Measurements from ENCODE around the gene MAGOHB. TPM values are rescaled to one million over a fixed set of nuclear protein-coding genes. Genes with fewer than 3 reads are reported as not detected.

The MAGOHB gene
- total RNA-seq, 2 donors from 2014 or later, result 10.4 to 13.4 TPM

DNA sequence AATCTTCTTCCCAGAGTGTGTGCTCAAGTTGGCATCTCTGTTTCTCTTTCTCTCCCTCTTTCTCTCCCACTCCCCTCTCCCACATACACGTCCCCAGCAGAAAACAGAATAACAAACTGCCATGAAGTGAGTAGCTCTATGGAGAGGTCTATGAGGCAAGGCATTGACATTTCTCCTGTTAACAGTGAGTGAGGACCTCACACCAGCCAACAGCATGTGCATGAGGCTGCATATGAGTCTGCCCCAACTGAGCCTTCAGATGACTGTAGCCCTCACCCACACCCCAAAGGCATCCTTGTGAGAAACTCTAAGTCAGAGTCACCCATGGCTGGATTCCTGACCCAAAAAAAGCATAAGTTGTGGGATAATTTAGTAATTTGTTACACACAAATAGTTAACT lies 50.4 kb downstream of the MAGOHB start:
- ATAC-seq, result no peak
- intact Hi-C loops (cut with DNase I, micrococcal nuclease), result loop anchor here (2.0 to 10.0 kb wide), 3 partner anchors 232 to 328 kb away; no protein-coding TSS in a partner anchor

DNA sequence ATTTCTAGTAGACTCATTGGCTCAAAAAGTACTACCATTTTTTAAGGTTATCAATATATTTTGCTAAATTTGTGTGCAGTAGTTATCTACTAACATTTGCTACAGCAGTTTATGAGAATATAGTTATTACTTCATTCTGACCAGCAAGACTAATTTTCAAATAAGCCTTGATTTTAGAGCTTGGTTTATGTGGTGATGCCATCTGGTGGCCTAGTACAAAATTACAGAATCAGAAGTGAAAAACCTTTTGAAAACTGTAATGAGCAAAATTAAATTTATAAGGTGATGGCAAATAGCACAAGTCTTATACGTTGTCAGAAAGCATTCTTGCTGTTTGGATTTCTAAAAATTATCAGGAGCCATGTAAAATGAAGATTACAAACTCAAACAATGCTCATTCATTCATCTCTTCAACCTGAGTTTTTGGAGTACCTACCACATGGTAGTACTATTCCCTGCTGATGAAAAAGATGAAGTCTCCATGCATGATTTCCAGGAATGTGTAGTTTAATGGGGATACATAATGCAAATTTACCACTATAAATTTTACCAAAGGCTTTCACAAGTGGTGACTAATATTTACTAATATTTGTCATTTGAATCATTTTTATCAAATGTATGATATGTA lies 51.0 kb downstream of the MAGOHB start:
- ATAC-seq, result no peak
- intact Hi-C loops (cut with DNase I, micrococcal nuclease), result loop anchor here (2.0 to 10.0 kb wide), 3 partner anchors 232 to 328 kb away; no protein-coding TSS in a partner anchor
- no peak for DNase-seq

More for the DNA sequence above, 50.4 kb downstream of the MAGOHB start:
- DNase-seq, result no peak

DNA sequence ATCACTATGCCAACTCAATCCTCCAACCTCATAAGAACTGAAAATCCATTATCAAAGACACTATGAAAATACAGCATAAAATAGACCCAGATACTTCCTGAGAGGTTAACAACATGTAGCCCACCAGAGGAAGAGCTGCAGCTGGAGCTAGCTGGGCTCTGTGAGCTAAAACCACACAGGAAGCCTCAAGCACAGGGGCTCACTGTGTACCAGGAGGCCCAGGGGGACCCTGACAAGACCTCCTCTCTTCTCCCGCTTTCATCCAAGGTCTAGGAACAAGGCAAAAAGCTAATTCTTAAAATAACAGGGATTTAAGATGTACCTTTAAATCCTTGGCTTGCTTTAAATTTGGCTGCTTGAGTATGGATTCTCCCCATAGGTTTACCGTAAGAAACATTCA lies 54.2 kb downstream of the MAGOHB start:
- no peak for DNase-seq
- no peak for ATAC-seq
- intact Hi-C loops (cut with DNase I, micrococcal nuclease), result loop anchor here in 1 of 2 donors (5.0 kb wide), 1 partner anchor 227 kb away; no protein-coding TSS in a partner anchor

DNA sequence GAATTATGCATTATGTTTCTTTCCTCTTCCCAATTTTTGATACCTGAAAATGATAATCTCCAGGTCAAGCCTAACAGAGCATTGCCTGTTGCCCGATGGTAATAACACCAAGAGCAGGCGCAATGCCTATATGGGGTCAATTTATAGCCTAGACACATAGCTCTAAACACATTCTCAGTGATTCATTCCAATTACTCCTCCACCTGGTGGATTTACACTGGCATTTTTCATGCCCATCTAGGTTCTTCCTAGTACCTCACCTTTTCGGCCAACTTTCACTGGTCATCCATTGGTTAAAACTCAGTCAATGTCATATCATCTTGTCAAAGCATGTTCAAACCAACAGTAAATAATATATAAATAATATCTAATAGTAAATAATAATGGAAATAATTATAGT lies 54.6 kb downstream of the MAGOHB start:
- intact Hi-C loops (cut with DNase I, micrococcal nuclease), result loop anchor here in 1 of 2 donors (5.0 kb wide), 1 partner anchor 226 kb away; no protein-coding TSS in a partner anchor
- ATAC-seq (no peak), DNase-seq (no peak)

DNA sequence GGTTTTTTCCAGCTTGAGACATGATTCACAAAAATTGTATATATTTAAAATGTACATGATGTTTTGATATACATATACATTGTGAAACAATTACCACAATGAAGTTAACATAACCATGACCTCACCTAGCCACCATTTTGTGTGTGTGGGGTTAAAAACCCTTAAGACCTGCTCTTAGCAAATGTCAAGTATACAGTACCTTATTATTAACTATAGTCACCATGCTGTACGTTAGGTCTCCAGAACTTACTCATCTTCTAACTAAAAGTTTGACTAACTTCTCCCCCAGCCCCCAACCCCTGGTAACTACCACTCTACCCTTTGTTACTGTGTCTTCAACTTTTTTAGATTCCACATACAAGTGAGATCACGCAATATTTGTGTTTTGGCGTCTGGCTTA lies 55.1 kb downstream of the MAGOHB start:
- intact Hi-C loops (cut with DNase I, micrococcal nuclease), result loop anchor here in 1 of 2 donors (5.0 kb wide), 1 partner anchor 226 kb away; no protein-coding TSS in a partner anchor
- DNase-seq, result no peak
- ATAC-seq, result no peak

DNA sequence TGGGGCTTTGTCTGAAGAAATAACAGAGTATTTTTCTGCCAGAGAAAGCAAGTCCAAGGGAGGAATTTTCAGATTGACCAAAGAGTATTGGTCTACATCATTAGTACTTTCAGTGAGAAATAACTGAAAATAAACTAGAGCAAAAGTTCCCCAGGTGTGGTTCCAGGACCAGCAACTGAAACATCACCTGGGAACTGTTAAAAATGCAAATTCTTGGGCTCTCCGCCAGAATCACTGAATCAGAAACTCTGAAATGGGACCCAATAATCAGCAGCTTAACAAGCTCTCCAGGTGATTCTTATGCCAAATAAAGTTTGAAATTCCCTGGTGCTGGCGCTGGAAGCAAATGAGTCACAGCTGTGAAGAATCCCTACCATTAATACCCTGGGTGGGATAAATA lies 55.6 kb downstream of the MAGOHB start:
- intact Hi-C loops (cut with DNase I, micrococcal nuclease), result loop anchor here in 1 of 2 donors (5.0 kb wide), 1 partner anchor 225 kb away; no protein-coding TSS in a partner anchor
- ATAC-seq, result no peak
- no peak for DNase-seq

DNA sequence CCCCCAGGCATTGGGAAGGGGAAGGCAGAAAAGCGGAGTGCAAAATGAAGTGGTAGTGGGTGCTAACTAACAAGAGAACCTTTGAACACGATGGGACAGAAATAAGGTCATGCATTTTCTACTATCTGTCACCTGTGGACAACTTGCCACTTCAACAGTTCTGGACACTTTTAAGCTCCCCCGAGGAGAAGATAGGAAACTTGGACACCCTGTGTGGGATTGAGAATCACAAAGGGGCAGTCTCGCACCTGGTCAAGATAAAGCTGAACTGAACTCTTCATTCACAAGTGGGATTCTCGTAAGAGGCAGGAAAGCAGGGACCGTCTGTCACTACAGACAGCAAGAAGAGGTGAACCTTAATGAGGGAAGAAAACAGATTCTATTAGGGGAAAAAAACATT lies 56.1 kb downstream of the MAGOHB start:
- intact Hi-C loops (cut with DNase I, micrococcal nuclease), result loop anchor here in 1 of 2 donors (5.0 kb wide), 1 partner anchor 225 kb away; no protein-coding TSS in a partner anchor
- no peak for ATAC-seq
- DNase-seq, result no peak

DNA sequence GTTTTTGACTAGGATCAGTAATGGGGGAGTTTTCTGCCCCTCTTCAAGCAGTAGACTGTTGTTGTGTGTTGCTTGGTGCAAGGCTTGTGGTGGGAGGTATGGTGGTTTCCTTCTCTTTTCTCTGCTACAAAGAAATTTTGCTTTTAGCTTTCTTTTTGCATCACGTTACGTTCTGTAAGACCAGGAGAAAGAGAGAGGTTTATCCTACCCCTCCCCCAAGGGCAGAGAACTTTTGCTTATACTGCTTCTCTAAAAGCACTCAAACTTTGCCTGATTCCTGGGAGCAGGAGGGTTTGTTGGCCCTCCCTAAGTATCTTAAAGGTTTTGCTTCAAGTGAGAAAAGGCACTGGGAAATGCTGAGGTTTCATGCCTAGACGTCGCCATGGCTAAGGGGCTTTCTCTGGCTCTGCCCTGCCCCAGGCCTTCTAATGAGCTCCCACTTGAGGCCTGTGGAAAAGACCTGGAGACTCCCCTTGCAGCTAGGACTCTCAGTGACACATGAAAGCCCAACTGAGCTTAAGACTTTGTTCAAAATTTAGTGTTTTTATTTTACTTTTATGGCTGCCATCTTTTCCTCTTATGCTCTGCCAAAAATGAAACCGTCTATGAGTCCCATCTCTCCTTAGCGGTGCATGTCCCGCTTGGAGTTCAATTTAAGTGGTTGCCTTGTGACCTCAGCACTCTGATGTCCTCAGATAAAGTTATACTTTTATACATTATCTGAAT lies 58.5 kb downstream of the MAGOHB start:
- intact Hi-C loops (cut with DNase I, micrococcal nuclease), result loop anchor here in 1 of 2 donors (5.0 kb wide), 1 partner anchor 223 kb away; no protein-coding TSS in a partner anchor
- no peak for DNase-seq
- no peak for ATAC-seq

DNA sequence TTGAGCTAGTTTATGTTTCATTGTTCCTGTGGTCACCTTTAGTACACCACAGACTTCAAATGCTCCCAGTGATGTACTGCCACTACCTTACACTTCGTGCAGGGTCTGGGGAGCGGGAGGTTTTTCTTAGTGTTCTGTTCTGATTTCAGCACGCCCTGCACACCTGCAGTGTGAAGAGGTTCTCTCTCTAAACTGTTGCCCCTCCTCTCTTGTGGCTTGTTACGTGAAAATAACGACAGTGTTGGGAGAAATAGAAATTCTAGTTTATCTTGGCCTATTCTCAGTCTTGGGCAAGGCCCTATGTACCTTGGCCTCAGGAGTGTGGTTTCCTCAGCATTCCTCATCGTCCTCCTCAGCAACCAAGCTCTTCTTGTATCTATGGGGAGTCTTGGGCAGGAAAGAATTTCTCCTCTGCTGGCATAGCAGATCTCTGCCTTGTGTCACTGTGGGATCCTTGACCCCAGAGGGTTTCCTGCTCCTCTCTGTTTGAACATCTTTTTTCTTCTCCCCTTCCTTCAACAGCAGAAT lies 59.1 kb downstream of the MAGOHB start:
- DNase-seq (no peak), ATAC-seq (no peak)
- intact Hi-C loops (cut with DNase I, micrococcal nuclease), result no loop called here

Other genes with a start within 250 kb of the MAGOHB start
- gene KLRK1, start 223.6 kb downstream of the MAGOHB start, total RNA-seq, result 1 to 10 TPM in 1 of 2 donors, under 1 TPM in 1; 0.92 to 1.9 TPM
- gene KLRC4, start 203.9 kb downstream of the MAGOHB start, total RNA-seq, result under 1 TPM in 1 of 2 donors, not detected in 1; 0.46 TPM
- not detected for gene KLRC3, start 193.0 kb downstream of the MAGOHB start, total RNA-seq
- gene KLRC2, start 177.6 kb downstream of the MAGOHB start, total RNA-seq, result 1 to 10 TPM in 1 of 2 donors, under 1 TPM in 1; 0.89 to 1.7 TPM
- 1 to 10 TPM; 1.0 to 2.0 TPM for gene KLRC1, start 160.2 kb downstream of the MAGOHB start, total RNA-seq
- gene EIF2S3B, start 107.7 kb downstream of the MAGOHB start, total RNA-seq, result 1 to 10 TPM in 1 of 2 donors, under 1 TPM in 1; 0.61 to 2.1 TPM
- gene STYK1, start 60.4 kb upstream of the MAGOHB start, total RNA-seq, result 10 to 100 TPM; 36.3 to 41.9 TPM
- 100 to 1,000 TPM; 140 to 146 TPM for gene YBX3, start 109.7 kb upstream of the MAGOHB start, total RNA-seq
- gene TAS2R7, start 189.0 kb upstream of the MAGOHB start, total RNA-seq, result not detected
- not detected for gene TAS2R8, start 193.7 kb upstream of the MAGOHB start, total RNA-seq
- gene TAS2R9, start 196.6 kb upstream of the MAGOHB start, total RNA-seq, result not detected
- gene TAS2R10, start 212.7 kb upstream of the MAGOHB start, total RNA-seq, result not detected
- 1 to 10 TPM; 1.0 to 2.3 TPM for gene PRR4, start 235.9 kb upstream of the MAGOHB start, total RNA-seq

Measured in left colon (tissue), 2 donors.